PFSK-1 (cell line): ENCODE results near the gene EIF2S1.

Source experiments
- POLR2AphosphoS5 ChIP-seq: IDR thresholded peaks from 2 replicates; pipeline ENCODE4 v1.6.1; 2012; ENCODE audit warnings: low read depth, mild to moderate bottlenecking, control low read depth, low read length, moderate library complexity
- SIN3A ChIP-seq: IDR thresholded peaks from 2 replicates; pipeline ENCODE4 v1.6.1; 2012; ENCODE audit warnings: mild to moderate bottlenecking, low read length, moderate library complexity, borderline replicate concordance; ENCODE audit not compliant: insufficient read depth
- TF ChIP-seq, protein P1 (sequence below), 2 experiments: IDR thresholded peaks; 2 replicates each; pipeline versions ENCODE4 v1.6.1 to v1.8.0; 2011 to 2012; ENCODE audit warnings: low read depth in 2 of 2, low read length in 2 of 2, control low read depth in 1 of 2, inconsistent platforms in 1 of 2, mild to moderate bottlenecking in 1 of 2, moderate library complexity in 1 of 2; ENCODE audit not compliant: insufficient read depth in 1 of 2

DNA sequence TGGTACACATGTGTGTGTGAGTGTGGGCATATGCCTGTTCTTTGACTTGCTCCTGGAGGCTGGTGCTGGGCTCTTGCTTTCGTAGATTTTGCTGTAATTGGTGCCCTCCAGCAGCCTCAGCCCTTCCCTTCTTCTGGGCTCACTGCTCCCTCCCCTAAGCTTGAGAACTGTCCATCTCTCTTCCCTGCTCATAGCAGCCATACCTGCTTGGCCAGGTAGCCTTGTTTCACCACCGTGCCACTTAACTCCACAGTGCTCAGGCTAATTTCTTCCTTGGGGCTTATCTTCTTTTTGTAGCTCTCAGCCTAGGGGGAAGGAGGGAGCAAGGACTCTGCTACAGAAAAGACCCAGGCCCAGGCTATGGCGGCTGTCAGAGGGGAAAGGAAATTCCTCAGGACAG is 32.0 kb downstream of the EIF2S1 start:
- no peak for TF ChIP-seq SIN3A
- no peak for TF ChIP-seq POLR2AphosphoS5
- TF ChIP-seq, protein P1, sequence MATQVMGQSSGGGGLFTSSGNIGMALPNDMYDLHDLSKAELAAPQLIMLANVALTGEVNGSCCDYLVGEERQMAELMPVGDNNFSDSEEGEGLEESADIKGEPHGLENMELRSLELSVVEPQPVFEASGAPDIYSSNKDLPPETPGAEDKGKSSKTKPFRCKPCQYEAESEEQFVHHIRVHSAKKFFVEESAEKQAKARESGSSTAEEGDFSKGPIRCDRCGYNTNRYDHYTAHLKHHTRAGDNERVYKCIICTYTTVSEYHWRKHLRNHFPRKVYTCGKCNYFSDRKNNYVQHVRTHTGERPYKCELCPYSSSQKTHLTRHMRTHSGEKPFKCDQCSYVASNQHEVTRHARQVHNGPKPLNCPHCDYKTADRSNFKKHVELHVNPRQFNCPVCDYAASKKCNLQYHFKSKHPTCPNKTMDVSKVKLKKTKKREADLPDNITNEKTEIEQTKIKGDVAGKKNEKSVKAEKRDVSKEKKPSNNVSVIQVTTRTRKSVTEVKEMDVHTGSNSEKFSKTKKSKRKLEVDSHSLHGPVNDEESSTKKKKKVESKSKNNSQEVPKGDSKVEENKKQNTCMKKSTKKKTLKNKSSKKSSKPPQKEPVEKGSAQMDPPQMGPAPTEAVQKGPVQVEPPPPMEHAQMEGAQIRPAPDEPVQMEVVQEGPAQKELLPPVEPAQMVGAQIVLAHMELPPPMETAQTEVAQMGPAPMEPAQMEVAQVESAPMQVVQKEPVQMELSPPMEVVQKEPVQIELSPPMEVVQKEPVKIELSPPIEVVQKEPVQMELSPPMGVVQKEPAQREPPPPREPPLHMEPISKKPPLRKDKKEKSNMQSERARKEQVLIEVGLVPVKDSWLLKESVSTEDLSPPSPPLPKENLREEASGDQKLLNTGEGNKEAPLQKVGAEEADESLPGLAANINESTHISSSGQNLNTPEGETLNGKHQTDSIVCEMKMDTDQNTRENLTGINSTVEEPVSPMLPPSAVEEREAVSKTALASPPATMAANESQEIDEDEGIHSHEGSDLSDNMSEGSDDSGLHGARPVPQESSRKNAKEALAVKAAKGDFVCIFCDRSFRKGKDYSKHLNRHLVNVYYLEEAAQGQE (IDR thresholded peaks at IDR 0.05; ENCODE audit: insufficient read depth in 1 of 2, low read depth in 2 of 2, low read length in 2 of 2): no peak
